GM19452 (cell line): ENCODE measurements around the gene REV3L.
"Not testable (repeated sequence)": the region's sequence is repeated elsewhere in the genome, so short reads cannot be mapped to it uniquely, and the experiment has no call there.

Experiments used
- ATAC-seq: cut with Tn5 transposase; IDR thresholded peaks from one replicate; pipeline ENCODE4 v1.9.1; 2021; ENCODE audit not compliant: unreplicated experiment

Gene REV3L

GRCh38 chr6:111482959-111483735, at the start of gene REV3L:
TSS of gene REV3L (minus strand) at chr6:111483218. CDS start at chr6:111482888, 330 bp downstream.
- peak; percentile 29 for ATAC-seq

GRCh38 chr6:111531185-111531584, 48.2 kb upstream of the REV3L start:
- ATAC-seq: no peak

GRCh38 chr6:111530667-111531066, 47.6 kb upstream of the REV3L start:
- no peak for ATAC-seq

- no peak for ATAC-seq
These were observed 47.2 kb upstream of the REV3L start for GRCh38 chr6:111530218-111530617.

GRCh38 chr6:111527367-111527766, 44.3 kb upstream of the REV3L start:
- no peak for ATAC-seq

- ATAC-seq: no peak
These were observed 41.7 kb upstream of the REV3L start for GRCh38 chr6:111524735-111525134.

- no peak for ATAC-seq
These were observed 41.2 kb upstream of the REV3L start for GRCh38 chr6:111524252-111524651.

GRCh38 chr6:111523484-111524167, 40.6 kb upstream of the REV3L start:
- no peak for ATAC-seq

GRCh38 chr6:111522393-111523020, 39.5 kb upstream of the REV3L start:
- ATAC-seq: no peak

- no peak for ATAC-seq
These were observed 38.7 kb upstream of the REV3L start for GRCh38 chr6:111521497-111522270.

GRCh38 chr6:111520524-111520923, 37.5 kb upstream of the REV3L start:
- ATAC-seq: no peak

GRCh38 chr6:111517965-111518364, 34.9 kb upstream of the REV3L start:
- ATAC-seq: no peak

- ATAC-seq: no peak
These were observed 32.2 kb upstream of the REV3L start for GRCh38 chr6:111515259-111515658.

GRCh38 chr6:111514531-111514930, 31.5 kb upstream of the REV3L start:
- ATAC-seq: not testable (repeated sequence)

GRCh38 chr6:111507219-111507618, 24.2 kb upstream of the REV3L start:
- not testable (repeated sequence) for ATAC-seq

- ATAC-seq: not testable (repeated sequence)
These were observed 22.5 kb upstream of the REV3L start for GRCh38 chr6:111505498-111505897.

- ATAC-seq: no peak
These were observed 20.6 kb upstream of the REV3L start for GRCh38 chr6:111503660-111504059.

- ATAC-seq: no peak
These were observed 20.2 kb upstream of the REV3L start for GRCh38 chr6:111503194-111503593.

GRCh38 chr6:111502154-111502553, 19.1 kb upstream of the REV3L start:
- ATAC-seq: no peak

GRCh38 chr6:111499269-111499793, 16.3 kb upstream of the REV3L start:
- ATAC-seq: no peak
